AG09319 (cell line): ENCODE measurements around the gene RNF123.
"Not testable (repeated sequence)": the region's sequence is repeated elsewhere in the genome, so short reads cannot be mapped to it uniquely, and the experiment has no call there.

ENCODE experiments used
- DNase-seq: peaks from one replicate; pipeline ENCODE4 v3.0.0-alpha.2; 2010; ENCODE audit warnings: low read depth; ENCODE audit errors: extremely low read depth
- TF ChIP-seq, protein P1 (sequence below): IDR thresholded peaks from 2 replicates; pipeline ENCODE4 v1.5.1; 2011; ENCODE audit warnings: low read depth, mild to moderate bottlenecking, inconsistent platforms, low read length, moderate library complexity

The RNF123 gene

DNA sequence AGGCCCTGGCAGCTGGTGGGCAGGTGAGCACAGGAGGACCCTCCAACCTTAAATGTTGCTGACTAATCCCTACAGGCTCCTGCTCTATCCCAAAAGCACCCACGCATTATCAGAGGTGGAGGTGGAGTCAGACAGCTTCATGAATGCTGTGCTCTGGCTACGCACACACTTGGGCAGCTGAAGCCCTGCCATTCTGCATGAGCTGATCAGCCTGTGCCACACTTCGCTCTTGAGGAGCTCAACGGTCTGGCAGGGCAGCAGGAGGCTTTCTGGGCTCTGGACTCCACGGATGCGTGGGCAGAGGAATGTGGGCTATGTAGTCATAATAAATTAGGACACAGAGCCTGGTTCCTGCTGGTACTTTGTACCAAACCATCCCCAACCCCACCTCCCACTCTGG lies 6.2 kb upstream of the RNF123 start:
- TF ChIP-seq, protein P1, sequence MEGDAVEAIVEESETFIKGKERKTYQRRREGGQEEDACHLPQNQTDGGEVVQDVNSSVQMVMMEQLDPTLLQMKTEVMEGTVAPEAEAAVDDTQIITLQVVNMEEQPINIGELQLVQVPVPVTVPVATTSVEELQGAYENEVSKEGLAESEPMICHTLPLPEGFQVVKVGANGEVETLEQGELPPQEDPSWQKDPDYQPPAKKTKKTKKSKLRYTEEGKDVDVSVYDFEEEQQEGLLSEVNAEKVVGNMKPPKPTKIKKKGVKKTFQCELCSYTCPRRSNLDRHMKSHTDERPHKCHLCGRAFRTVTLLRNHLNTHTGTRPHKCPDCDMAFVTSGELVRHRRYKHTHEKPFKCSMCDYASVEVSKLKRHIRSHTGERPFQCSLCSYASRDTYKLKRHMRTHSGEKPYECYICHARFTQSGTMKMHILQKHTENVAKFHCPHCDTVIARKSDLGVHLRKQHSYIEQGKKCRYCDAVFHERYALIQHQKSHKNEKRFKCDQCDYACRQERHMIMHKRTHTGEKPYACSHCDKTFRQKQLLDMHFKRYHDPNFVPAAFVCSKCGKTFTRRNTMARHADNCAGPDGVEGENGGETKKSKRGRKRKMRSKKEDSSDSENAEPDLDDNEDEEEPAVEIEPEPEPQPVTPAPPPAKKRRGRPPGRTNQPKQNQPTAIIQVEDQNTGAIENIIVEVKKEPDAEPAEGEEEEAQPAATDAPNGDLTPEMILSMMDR, result no peak
- no peak for DNase-seq

DNA sequence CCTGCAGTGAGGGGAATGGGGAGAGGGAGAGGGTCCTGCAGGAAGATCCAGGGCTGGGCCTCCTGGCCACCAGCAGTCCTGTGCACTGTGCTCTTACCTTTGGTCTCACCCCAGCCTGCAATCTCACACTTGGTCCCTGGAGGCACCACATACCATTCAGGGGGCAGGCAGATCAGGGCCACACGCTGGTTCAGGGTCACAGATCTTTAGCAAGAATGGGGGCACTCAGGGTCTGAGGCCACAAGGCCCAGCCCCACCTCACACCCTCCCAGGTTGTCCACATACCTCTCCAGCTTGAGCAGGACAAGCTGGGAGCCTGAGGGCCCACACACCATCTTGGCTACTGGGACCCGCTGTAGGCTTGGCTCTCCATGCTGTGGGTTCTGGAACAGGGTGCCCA lies 4.9 kb upstream of the RNF123 start:
- not testable (repeated sequence) for DNase-seq

DNA sequence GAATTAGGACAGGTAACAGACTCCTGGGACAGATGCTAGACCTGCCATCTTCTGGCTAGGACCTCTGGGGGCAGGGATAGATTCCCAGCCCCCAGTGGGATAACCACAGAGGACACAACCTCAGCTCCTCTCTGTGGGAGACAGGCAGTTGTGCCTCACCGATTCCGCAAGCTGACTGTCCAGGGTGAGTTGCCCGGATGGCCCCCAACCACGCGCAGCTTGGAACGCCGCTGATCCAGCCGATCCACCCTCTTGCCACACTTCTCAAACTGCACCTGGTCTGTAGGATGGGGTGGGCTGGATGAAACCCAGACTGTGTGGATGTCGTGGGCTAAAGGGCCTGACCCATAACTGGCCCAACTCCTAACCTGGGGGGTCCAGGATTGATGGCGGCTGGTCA lies 4.3 kb upstream of the RNF123 start:
- DNase-seq, result not testable (repeated sequence)

DNA sequence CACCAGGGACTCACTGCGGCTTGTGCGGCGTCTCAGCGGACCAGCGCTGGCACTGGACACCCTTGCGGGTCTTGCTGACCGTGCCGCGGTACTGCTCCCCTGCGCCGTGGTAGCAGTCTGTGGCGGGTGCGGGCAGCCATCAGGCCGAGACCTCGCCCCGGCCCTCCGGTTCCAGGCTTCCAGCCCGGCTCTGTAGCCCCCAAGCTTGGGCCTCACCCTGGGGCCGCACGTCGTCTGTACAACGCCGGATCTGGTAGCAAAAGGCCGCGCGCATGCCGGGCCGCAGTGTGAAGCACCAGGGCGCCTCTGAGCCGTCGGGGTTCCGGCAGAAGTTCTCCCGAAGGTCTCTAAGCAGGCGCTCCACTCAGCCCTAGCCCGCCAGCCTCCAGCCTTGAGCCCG lies 3.5 kb upstream of the RNF123 start:
- DNase-seq, result not testable (repeated sequence)

DNA sequence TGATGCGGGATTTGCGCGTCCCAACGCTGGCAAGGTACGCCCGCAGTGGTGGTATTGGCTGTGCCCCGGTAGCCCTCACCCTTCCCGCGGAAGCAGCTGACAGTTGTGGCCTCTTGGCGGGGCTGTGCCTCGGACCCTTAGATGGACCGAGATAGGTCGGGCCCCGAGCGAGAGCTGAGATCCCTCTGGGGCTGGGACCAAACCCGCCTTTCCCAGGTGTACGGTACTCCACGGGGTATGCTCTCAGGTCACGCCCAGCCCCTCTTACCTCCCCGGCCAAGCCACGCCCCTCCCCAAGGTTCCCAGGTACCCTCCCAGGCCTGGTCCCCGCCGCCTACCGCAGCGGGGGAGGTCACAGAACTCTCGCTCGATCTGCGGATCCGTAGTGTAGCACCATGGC lies 3.0 kb upstream of the RNF123 start:
- not testable (repeated sequence) for DNase-seq

DNA sequence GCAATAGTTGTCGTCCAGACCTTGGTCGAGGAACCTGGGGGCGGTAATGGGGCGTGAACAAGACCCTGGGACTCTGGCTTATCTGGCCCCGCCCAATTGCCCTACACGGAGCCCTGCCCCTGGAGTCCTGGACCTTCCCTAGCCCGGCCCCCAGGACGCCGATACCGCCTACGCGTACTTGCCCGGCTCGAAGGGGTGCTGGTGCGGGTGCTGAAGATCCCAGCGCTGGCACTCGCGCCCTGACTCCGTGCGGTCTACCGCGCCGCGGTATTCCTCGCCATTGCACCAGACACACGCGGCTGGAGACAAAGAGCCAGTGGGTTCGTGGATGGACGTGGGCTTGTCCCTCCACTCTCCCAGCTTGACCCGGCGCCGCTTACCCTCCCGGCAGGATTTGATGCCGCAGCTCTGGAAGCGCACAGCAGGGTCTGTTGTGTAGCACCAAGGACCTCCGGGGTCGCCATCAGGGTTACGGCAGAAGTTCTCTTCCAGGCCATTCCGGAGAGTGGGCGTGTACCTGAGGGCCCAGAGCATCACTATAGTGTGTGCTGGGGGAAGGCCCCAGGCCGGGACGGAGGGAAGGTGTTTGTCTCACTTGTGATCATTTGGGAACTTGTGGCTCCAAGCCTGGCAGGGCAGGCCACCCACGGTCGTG lies 2.5 kb upstream of the RNF123 start:
- not testable (repeated sequence) for DNase-seq

DNA sequence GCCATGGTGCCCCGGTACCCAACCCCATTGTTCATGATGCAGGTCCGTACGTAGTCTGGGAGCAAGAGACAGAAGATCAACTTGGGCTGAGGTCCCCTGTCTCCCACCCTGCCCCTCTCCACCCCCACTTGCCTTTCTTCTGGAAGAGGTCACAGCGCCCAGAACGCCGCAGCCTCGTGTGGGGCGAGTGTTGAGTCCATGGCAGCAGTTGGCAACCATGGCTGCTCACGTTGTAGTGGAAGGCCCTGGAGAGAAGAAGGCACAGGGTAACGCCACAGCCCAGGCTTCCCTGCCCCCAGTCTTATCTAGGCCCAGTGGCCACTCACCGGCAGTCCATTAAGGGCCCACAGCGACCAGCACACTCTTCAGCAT lies 1.9 kb upstream of the RNF123 start:
- not testable (repeated sequence) for DNase-seq

DNA sequence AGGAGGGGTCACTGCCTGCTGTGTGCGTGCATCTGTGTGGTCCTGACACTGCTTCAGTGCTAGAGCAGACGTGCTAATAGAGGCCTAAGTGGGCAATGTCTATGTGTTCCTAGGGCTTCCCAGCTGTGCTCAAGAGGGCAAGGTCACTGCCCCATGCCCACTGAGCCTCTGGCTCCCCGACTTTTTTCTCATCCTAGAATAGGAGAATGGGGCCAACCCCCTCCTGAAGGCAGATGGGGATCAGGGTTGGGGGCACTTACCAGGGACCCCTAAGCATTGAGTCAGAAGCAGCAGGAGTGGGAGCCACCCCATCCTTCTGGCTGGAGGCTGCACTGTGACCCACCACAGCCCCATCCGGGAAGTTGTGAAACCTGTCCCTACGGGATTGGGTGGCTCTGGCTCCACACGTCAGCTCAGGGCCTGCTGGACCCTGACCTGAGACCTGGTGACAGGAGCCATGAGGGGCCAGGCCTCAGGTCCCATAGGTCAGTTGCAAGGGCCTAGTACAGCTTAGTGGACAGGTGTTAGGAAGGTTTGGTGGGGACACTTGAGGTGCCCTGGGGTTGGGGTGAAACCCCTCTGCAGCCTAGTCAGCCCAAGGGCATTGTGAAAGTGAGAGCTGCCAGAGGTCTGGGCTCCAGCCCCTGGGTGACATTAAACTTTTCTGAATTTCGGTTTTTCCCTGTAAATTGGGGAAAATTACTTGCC lies 865 bp upstream of the RNF123 start:
- not testable (repeated sequence) for DNase-seq

DNA sequence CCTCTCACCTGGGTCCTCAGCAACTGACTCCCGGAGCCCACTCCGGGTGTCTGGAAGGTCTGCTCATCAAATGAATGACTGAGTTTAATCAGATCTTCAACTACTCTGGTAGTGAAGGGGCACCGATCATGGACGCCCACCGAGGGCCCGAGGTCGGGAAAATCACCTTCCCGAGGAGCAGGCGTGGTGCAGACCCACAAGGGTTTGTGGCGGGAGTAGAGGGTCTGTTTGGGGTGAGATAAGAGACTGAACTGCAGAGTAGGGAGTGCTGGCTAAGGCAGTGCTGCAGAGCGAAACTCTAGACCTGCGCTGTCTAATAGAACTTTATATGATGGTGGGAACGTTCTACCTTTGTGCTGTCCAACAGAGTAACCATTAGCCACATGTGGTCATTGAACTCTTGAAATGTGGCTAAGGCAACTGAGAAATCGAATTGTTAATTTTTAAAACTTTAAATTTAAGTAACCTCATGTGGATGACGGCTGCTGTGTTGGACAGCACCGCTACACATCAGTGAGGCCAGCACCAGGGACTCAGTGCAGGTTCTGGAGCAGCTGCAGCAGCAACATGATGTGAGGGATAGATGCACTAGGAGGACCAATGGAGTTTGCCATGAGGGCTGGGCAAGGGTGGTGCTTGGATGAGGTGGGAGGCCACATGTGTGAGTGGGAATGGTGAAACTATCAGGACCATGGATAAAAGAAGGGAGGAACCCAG lies 709 bp downstream of the RNF123 start:
- not testable (repeated sequence) for DNase-seq

DNA sequence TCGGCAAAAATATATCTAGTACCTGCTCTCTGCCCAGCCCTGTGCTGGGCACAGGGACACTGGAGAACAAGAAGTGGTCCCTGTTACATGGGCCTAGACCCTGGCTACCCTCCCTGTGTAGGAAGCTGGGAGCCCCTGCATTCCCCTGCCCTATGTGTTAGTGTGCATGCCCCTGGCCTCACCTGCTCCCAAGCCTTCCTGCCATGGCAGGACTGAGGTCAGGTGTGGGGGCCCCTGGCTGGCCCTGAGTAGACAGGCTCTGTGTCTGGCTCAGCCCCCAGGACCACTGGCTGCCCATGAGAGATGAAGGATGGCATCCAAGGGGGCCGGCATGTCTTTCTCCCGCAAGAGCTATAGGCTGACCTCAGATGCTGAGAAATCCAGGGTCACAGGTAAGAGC lies 1.5 kb downstream of the RNF123 start:
- DNase-seq, result not testable (repeated sequence)

DNA sequence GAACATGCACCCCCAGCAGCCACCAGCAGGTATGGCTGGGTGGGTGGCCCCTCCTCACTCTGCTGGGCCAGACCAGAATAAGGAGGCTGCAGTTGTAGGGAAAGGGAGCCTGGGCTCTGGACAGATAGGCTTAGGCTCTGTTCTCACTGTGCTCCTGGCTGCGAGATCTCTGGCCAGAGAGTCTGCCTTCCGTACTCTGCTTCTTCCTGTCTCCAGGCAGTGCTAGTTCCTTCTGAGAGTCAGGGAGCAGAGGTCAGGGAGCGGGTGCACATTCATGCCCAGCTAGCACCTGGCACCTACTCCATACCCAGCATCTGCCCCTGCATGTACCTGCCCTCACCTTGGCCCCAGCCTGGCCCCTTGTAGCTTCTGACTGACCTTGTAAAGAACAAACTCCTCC lies 2.1 kb downstream of the RNF123 start:
- not testable (repeated sequence) for DNase-seq

DNA sequence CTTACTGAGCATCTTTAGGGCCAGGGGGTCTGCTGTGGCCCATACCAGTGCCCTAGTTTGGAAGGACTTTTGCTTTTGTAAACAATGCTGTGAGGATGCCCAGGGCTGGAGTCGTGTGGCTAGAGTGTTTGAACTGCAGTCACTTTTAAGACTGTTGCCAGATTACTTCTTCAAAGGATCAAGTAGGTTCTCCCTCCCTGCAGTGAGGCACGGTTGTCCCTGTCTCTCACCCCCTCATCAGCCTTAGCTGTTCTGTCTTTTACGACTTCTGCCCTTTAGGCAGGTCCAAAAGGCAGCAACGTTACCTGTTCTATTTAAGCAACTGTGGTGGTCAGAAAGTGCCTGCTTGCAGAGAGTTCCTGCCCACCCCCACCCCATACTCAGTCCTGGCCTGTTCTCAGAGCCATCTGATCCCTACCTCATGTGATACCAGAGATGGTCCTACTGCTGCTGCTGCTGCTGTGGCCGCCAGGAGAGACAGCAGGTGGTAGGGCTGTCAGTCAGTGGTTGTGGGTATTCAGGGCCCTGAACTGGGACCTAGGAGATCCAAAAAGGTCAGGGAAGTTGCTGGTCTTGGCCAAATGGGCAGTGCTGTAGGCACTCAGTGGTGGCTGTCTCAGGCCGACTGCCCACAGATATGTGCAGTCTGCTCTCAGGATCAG lies 5.2 kb downstream of the RNF123 start:
- not testable (repeated sequence) for DNase-seq

DNA sequence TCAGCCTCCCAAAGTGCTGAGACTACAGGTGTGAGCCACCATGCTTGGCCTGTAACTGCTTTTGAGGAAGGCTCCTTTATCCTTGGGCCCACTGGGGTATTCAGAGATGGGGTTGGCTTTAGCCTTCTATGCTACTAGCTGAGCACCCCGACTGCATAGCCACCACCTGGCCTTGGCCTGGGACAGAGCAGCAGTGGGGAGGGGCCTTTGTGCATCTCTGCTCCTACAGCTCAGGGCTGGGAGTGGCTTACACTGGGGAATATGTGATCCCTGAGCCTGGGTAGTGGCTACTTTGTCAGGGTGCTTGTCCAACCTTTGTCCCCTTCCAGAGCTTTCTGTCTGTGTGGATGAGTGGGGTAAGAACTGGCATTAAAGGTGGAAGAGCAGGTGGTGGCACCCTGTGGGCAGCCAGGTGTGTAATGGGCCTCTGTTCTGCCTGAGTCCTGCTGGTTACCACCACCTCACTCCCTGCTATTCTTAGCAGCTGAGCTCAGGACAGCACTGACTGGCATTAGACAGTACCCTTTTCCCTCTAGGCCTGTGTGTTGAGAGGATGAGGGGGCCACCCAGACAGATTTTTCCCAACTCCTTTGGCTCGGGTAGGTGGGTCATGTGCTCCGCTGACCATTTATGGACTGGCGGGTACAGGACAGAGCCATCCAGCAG lies 6.1 kb downstream of the RNF123 start:
- not testable (repeated sequence) for DNase-seq
